HPDE6-E6E7 (cell line): ENCODE measurements around the gene EPB41L4B.
A peak's percentile ranks its signal among the peaks of the same experiment; 100 is the strongest.
"Not testable (repeated sequence)": the region's sequence is repeated elsewhere in the genome, so short reads cannot be mapped to it uniquely, and the experiment has no call there.

Experiments
- DNase-seq: peaks from one replicate; pipeline ENCODE4 v3.0.0; 2011; ENCODE audit warnings: missing footprints; ENCODE audit errors: extremely low spot score

EPB41L4B gene

GRCh38 chr9:109246533-109246932, 74.3 kb downstream of the EPB41L4B start:
- no peak for DNase-seq

GRCh38 chr9:109245310-109245897, 75.5 kb downstream of the EPB41L4B start:
- no peak for DNase-seq

- peak; percentile 39 for DNase-seq
Measured at GRCh38 chr9:109244179-109245132, 76.4 kb downstream of the EPB41L4B start.

GRCh38 chr9:109242741-109243140, 78.1 kb downstream of the EPB41L4B start:
- no peak for DNase-seq

- DNase-seq: no peak
Measured at GRCh38 chr9:109242014-109242413, 78.8 kb downstream of the EPB41L4B start.

GRCh38 chr9:109241207-109241606, 79.7 kb downstream of the EPB41L4B start:
- no peak for DNase-seq

- DNase-seq: no peak
Measured at GRCh38 chr9:109239240-109239639, 81.6 kb downstream of the EPB41L4B start.

- peak; percentile 27 for DNase-seq
Measured at GRCh38 chr9:109238655-109239054, 82.2 kb downstream of the EPB41L4B start.

- DNase-seq: no peak
Measured at GRCh38 chr9:109238125-109238524, 82.7 kb downstream of the EPB41L4B start.

- DNase-seq: peak; percentile 77
Measured at GRCh38 chr9:109232449-109233237, 88.2 kb downstream of the EPB41L4B start.

- DNase-seq: no peak
Measured at GRCh38 chr9:109231593-109231992, 89.3 kb downstream of the EPB41L4B start.

GRCh38 chr9:109230277-109230676, 90.6 kb downstream of the EPB41L4B start:
- no peak for DNase-seq

GRCh38 chr9:109229682-109230081, 91.2 kb downstream of the EPB41L4B start:
- no peak for DNase-seq

- DNase-seq: no peak
Measured at GRCh38 chr9:109228093-109228642, 92.7 kb downstream of the EPB41L4B start.

- DNase-seq: no peak
Measured at GRCh38 chr9:109225629-109226028, 95.2 kb downstream of the EPB41L4B start.

GRCh38 chr9:109224751-109225150, 96.1 kb downstream of the EPB41L4B start:
- no peak for DNase-seq

- not testable (repeated sequence) for DNase-seq
Measured at GRCh38 chr9:109218242-109218641, 102.6 kb downstream of the EPB41L4B start.

- DNase-seq: no peak
Measured at GRCh38 chr9:109214414-109214813, 106.4 kb downstream of the EPB41L4B start.

- DNase-seq: no peak
Measured at GRCh38 chr9:109213285-109214121, 107.4 kb downstream of the EPB41L4B start.

GRCh38 chr9:109212768-109213167, 108.1 kb downstream of the EPB41L4B start:
- DNase-seq: no peak

GRCh38 chr9:109206670-109207069, 114.2 kb downstream of the EPB41L4B start:
- DNase-seq: no peak
